ENCODE results near the gene UBE2Q2. TPM values are rescaled to one million over a fixed set of nuclear protein-coding genes. Genes with fewer than 3 reads are reported as not detected.

UBE2Q2 gene
- total RNA-seq, 1 donor from 2014 or later = 47.7 TPM

DNA sequence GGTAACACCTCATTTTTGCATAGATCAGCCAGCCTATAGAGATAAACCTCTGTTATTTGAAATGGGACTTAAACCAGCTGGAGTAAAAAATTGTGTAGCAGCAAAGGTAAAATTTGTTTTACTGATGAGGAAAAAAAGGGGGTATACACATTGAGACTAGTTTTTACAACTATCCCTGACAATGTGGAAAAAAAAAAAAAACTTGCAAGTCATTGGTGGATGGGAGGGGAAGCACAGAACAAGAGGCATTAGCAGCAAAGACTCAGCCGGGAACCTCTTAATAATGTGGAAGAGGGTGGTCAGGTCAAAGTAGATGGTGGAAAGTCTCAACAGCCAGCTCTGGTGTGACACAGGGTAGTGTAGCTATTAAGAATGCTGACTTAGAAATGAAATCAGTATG lies 74.9 kb downstream of the UBE2Q2 start:
- Histone ChIP-seq H4K20me1 (ENCODE audit: insufficient read depth, low read length) (peaks cover 67% of the 10 kb centered on the region), H3K79me2 (ENCODE audit: insufficient read depth, low read length) (peaks cover 54% of the 10 kb centered on the region), H3K9me3 (ENCODE audit: insufficient read depth, low read depth, low read length) (no peaks in the 10 kb centered on the region), H3K4me2 (ENCODE audit: low read length) (no peak overlapping the region), H3K9ac (ENCODE audit: low read length) (no peak overlapping the region), H3K4me1 (ENCODE audit: insufficient read depth, low read length) (peaks cover 7% of the 10 kb centered on the region), H2AFZ (ENCODE audit: low read depth, low read length) (no peak overlapping the region), H3K27ac (ENCODE audit: low read depth, low read length) (no peak overlapping the region), H3K4me3 (ENCODE audit: insufficient read depth, low read depth, low read length) (no peak overlapping the region), H3K27me3 (ENCODE audit: insufficient read depth, low read length) (no peaks in the 10 kb centered on the region), H3K36me3 (ENCODE audit: insufficient read depth, low read length) (peaks cover 23% of the 10 kb centered on the region)
- Mint-ChIP-seq H3K27ac (ENCODE audit: unreplicated experiment) (no peak overlapping the region), H3K36me3 (ENCODE audit: low read depth, unreplicated experiment) (peaks cover 19% of the 10 kb centered on the region), H3K9me3 (ENCODE audit: unreplicated experiment) (no peaks in the 10 kb centered on the region), H3K27me3 (ENCODE audit: low read depth, unreplicated experiment) (no peaks in the 10 kb centered on the region), H3K4me1 (ENCODE audit: low read depth, unreplicated experiment) (peaks cover 12% of the 10 kb centered on the region), H3K4me3 (ENCODE audit: unreplicated experiment) (no peak overlapping the region)
- TF ChIP-seq, protein P1, sequence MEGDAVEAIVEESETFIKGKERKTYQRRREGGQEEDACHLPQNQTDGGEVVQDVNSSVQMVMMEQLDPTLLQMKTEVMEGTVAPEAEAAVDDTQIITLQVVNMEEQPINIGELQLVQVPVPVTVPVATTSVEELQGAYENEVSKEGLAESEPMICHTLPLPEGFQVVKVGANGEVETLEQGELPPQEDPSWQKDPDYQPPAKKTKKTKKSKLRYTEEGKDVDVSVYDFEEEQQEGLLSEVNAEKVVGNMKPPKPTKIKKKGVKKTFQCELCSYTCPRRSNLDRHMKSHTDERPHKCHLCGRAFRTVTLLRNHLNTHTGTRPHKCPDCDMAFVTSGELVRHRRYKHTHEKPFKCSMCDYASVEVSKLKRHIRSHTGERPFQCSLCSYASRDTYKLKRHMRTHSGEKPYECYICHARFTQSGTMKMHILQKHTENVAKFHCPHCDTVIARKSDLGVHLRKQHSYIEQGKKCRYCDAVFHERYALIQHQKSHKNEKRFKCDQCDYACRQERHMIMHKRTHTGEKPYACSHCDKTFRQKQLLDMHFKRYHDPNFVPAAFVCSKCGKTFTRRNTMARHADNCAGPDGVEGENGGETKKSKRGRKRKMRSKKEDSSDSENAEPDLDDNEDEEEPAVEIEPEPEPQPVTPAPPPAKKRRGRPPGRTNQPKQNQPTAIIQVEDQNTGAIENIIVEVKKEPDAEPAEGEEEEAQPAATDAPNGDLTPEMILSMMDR (IDR thresholded peaks at IDR 0.05; ENCODE audit: insufficient read depth, low read depth, low read length) = no peak
- no peak for TF ChIP-seq EZH2 (IDR thresholded peaks at IDR 0.05; ENCODE audit: insufficient read depth, low read length)
- no peak for FAIRE-seq
- DNase-seq (ENCODE audit: low read depth) = no peak

DNA sequence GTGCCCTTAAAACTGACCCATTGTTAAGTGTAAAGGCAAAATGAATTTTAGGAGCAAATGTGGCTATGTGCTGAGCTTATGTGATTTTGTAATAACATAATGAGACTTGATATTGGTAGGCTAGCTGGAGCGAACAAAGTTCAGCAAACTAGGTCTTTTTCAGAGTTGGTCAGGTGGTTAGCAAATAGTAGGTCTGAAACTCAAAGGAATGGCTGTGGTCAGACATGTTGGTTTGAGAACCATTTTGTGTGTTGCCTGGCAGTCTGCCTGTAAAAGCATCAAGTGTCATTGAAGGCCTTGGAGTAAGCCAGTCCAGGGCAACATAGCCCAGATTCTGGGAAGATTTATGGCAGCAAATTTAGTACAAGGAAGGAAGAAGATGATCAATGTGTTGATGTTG lies 76.8 kb downstream of the UBE2Q2 start:
- H3K79me2 ChIP-seq (ENCODE audit: insufficient read depth, low read length) = peaks cover 59% of the 10 kb centered on the region
- no peak for FAIRE-seq
- TF ChIP-seq, protein P1 (IDR thresholded peaks at IDR 0.05; ENCODE audit: insufficient read depth, low read depth, low read length) = no peak
- TF ChIP-seq EZH2 (IDR thresholded peaks at IDR 0.05; ENCODE audit: insufficient read depth, low read length) = no peak
- H3K9me3 ChIP-seq (ENCODE audit: insufficient read depth, low read depth, low read length) = no peaks in the 10 kb centered on the region
- no peak overlapping the region for H2AFZ ChIP-seq (ENCODE audit: low read depth, low read length)
- Mint-ChIP-seq H3K27ac (ENCODE audit: unreplicated experiment) (no peak overlapping the region), H3K9me3 (ENCODE audit: unreplicated experiment) (no peaks in the 10 kb centered on the region), H3K4me1 (ENCODE audit: low read depth, unreplicated experiment) (peaks cover 23% of the 10 kb centered on the region), H3K4me3 (ENCODE audit: unreplicated experiment) (no peak overlapping the region), H3K27me3 (ENCODE audit: low read depth, unreplicated experiment) (no peaks in the 10 kb centered on the region), H3K36me3 (ENCODE audit: low read depth, unreplicated experiment) (peaks cover 15% of the 10 kb centered on the region)
- peaks cover 72% of the 10 kb centered on the region for H4K20me1 ChIP-seq (ENCODE audit: insufficient read depth, low read length)
- no peak overlapping the region for H3K9ac ChIP-seq (ENCODE audit: low read length)
- H3K27ac ChIP-seq (ENCODE audit: low read depth, low read length) = no peak overlapping the region
- no peak overlapping the region for H3K4me3 ChIP-seq (ENCODE audit: insufficient read depth, low read depth, low read length)
- DNase-seq (ENCODE audit: low read depth) = peak; percentile 54
- no peaks in the 10 kb centered on the region for H3K27me3 ChIP-seq (ENCODE audit: insufficient read depth, low read length)
- peaks cover 7% of the 10 kb centered on the region for H3K4me1 ChIP-seq (ENCODE audit: insufficient read depth, low read length)
- no peak overlapping the region for H3K4me2 ChIP-seq (ENCODE audit: low read length)
- peaks cover 17% of the 10 kb centered on the region for H3K36me3 ChIP-seq (ENCODE audit: insufficient read depth, low read length)

DNA sequence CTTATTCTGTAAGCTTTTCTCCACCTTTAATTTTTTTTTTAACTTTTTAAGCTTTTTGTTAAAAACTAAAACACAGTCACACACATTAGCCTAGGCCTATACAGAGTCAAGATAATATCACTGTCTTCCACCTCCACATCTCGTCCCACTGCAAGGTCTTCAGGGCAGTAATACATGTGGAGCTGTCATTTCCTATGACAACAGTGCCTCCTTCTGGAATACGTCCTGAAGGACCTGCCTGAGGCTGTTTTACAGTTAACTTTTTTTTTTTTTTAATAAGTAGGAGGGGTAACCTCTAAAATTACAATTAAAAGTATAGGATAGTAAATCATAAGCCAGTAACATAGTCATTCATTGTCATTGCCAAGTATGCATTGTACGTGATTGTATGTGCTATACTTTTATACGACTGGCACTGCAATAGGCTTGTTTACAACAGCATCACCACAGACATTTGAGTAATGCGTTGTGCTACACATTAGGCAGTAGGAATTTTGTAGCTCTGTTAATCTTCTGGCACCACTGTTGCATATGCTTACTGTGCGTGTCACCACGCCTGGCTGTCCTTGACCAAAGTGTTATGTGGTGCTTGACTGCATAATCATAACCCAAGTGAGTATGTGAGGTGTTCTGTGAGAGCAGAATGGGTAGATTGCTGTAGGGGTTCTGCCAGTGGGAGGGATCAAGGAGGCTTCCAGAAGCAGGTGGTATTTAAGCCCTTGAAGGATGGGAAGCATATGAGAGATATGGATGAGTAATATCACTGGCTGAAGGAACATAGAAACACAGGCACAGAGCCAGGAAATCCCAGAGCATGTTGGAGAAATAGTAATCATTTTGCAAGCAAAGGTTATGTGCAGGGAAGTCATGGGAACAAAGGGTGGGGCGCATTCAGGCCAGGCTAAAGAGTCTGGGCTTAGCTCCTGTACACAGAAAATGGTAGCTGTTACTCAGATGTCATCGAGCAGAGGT lies 78.8 kb downstream of the UBE2Q2 start:
- Histone ChIP-seq H3K9me3 (ENCODE audit: insufficient read depth, low read depth, low read length) (no peaks in the 10 kb centered on the region), H3K27me3 (ENCODE audit: insufficient read depth, low read length) (no peaks in the 10 kb centered on the region), H3K4me3 (ENCODE audit: insufficient read depth, low read depth, low read length) (no peak overlapping the region), H4K20me1 (ENCODE audit: insufficient read depth, low read length) (peaks cover 87% of the 10 kb centered on the region), H3K27ac (ENCODE audit: low read depth, low read length) (no peak overlapping the region), H3K4me1 (ENCODE audit: insufficient read depth, low read length) (peaks cover 7% of the 10 kb centered on the region), H3K9ac (ENCODE audit: low read length) (no peak overlapping the region), H3K79me2 (ENCODE audit: insufficient read depth, low read length) (peaks cover 76% of the 10 kb centered on the region), H3K4me2 (ENCODE audit: low read length) (no peak overlapping the region), H2AFZ (ENCODE audit: low read depth, low read length) (no peak overlapping the region), H3K36me3 (ENCODE audit: insufficient read depth, low read length) (peaks cover 12% of the 10 kb centered on the region)
- peaks cover 20% of the 10 kb centered on the region for H3K36me3 Mint-ChIP-seq (ENCODE audit: low read depth, unreplicated experiment)
- H3K4me1 Mint-ChIP-seq (ENCODE audit: low read depth, unreplicated experiment) = peaks cover 31% of the 10 kb centered on the region
- H3K9me3 Mint-ChIP-seq (ENCODE audit: unreplicated experiment) = no peaks in the 10 kb centered on the region
- no peaks in the 10 kb centered on the region for H3K27me3 Mint-ChIP-seq (ENCODE audit: low read depth, unreplicated experiment)
- FAIRE-seq (no peak), DNase-seq (ENCODE audit: low read depth) (peak; percentile 51)
- no peak overlapping the region for H3K4me3 Mint-ChIP-seq (ENCODE audit: unreplicated experiment)
- no peak for TF ChIP-seq EZH2 (IDR thresholded peaks at IDR 0.05; ENCODE audit: insufficient read depth, low read length)
- TF ChIP-seq, protein P1 (IDR thresholded peaks at IDR 0.05; ENCODE audit: insufficient read depth, low read depth, low read length) = peak; percentile 28
- peak overlapping the region; percentile 11 for H3K27ac Mint-ChIP-seq (ENCODE audit: unreplicated experiment)

Measured in astrocyte (in vitro differentiated cells and primary cell).